Measurements from ENCODE around the gene PDXP.
A peak's percentile ranks its signal among the peaks of the same experiment; 100 is the strongest.

The PDXP gene

DNA sequence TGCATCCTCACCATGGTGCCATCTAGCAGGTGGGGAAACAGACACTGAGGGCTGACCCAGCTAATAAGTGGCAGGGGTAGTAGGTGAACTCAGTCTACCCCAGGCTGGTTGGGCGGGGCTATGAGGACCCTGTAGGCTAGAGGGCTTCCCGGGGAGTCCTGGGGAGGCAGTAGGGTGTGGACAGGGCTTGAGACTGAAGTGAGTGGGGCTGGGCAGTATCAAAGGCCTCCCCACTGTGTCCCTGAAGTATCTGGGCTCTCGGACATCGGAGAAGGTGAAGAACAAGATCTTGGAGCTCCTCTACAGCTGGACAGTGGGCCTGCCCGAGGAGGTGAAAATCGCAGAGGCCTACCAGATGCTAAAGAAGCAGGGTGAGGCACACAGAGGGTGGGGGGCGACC is 38.5 kb upstream of the PDXP start:
- TF ChIP-seq, protein P1, sequence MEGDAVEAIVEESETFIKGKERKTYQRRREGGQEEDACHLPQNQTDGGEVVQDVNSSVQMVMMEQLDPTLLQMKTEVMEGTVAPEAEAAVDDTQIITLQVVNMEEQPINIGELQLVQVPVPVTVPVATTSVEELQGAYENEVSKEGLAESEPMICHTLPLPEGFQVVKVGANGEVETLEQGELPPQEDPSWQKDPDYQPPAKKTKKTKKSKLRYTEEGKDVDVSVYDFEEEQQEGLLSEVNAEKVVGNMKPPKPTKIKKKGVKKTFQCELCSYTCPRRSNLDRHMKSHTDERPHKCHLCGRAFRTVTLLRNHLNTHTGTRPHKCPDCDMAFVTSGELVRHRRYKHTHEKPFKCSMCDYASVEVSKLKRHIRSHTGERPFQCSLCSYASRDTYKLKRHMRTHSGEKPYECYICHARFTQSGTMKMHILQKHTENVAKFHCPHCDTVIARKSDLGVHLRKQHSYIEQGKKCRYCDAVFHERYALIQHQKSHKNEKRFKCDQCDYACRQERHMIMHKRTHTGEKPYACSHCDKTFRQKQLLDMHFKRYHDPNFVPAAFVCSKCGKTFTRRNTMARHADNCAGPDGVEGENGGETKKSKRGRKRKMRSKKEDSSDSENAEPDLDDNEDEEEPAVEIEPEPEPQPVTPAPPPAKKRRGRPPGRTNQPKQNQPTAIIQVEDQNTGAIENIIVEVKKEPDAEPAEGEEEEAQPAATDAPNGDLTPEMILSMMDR (IDR thresholded peaks at IDR 0.05; ENCODE audit: low read depth, low read length, poor library complexity, severe bottlenecking), result no peak
- no peak for TF ChIP-seq EZH2phosphoT487 (IDR thresholded peaks at IDR 0.05; ENCODE audit: borderline replicate concordance, low read length)
- H3K4me3 ChIP-seq (ENCODE audit: low read length), result no peak overlapping the region

DNA sequence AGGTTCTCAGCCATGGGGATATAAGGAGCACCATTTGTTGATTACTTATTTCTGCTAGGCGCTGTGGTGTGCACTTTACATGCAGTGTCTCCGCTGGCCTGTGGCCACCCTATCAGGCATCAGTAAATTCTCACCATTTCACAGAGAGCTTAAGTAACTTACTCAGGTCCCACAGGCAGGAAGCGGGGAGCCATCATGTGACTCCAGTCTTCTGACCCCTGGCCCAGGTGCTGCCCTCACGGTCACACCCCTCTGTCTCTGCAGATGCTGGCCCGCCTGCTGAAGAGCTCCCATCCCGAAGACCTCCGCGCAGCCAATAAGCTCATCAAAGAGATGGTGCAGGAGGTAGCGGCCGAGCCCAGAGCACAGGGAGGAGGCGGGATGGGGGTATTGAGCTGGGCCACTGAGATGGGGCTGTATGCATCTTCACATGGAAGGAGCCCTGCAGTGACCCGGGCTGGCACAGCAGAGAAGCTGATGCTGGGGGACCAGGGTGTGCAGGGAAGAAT is 37.1 kb upstream of the PDXP start:
- no peak overlapping the region for H3K27ac ChIP-seq (ENCODE audit: low read depth, low read length)
- no peaks in the 10 kb centered on the region for H3K9me3 ChIP-seq (ENCODE audit: control insufficient read depth, insufficient read depth, low read length)
- H3K79me2 ChIP-seq (ENCODE audit: control insufficient read depth, low read length), result peaks cover 14% of the 10 kb centered on the region
- TF ChIP-seq, protein P1 (IDR thresholded peaks at IDR 0.05; ENCODE audit: low read depth, low read length, poor library complexity, severe bottlenecking), result no peak
- no peak for TF ChIP-seq EZH2phosphoT487 (IDR thresholded peaks at IDR 0.05; ENCODE audit: borderline replicate concordance, low read length)
- H3K4me3 ChIP-seq (ENCODE audit: low read length), result no peak overlapping the region
- peaks cover 57% of the 10 kb centered on the region for H3K4me1 ChIP-seq (ENCODE audit: control insufficient read depth, low read length)
- H3K4me2 ChIP-seq (ENCODE audit: low read length), result no peak overlapping the region
- peaks cover 91% of the 10 kb centered on the region for H3K36me3 ChIP-seq (ENCODE audit: control insufficient read depth, low read length)
- no peaks in the 10 kb centered on the region for H3K9me2 ChIP-seq (replicated peaks; ENCODE audit: control insufficient read depth, low read length)
- H3F3A ChIP-seq (ENCODE audit: control insufficient read depth, insufficient read depth), result peaks cover 6% of the 10 kb centered on the region; the same call in 1 of the 2 replicates
- H3K27me3 ChIP-seq (ENCODE audit: control insufficient read depth, low read length), result no peaks in the 10 kb centered on the region
- H4K20me1 ChIP-seq (ENCODE audit: control insufficient read depth, insufficient read depth, low read depth, low read length), result no peaks in the 10 kb centered on the region

More for the DNA sequence above, 38.5 kb upstream of the PDXP start:
- Histone ChIP-seq H3K9me2 (replicated peaks; ENCODE audit: control insufficient read depth, low read length) (no peaks in the 10 kb centered on the region), H3K27me3 (ENCODE audit: control insufficient read depth, low read length) (no peaks in the 10 kb centered on the region), H3K36me3 (ENCODE audit: control insufficient read depth, low read length) (peaks cover 82% of the 10 kb centered on the region), H3K27ac (ENCODE audit: low read depth, low read length) (no peak overlapping the region), H3K79me2 (ENCODE audit: control insufficient read depth, low read length) (peaks cover 14% of the 10 kb centered on the region), H4K20me1 (ENCODE audit: control insufficient read depth, insufficient read depth, low read depth, low read length) (no peaks in the 10 kb centered on the region), H3K9me3 (ENCODE audit: control insufficient read depth, insufficient read depth, low read length) (no peaks in the 10 kb centered on the region), H3K4me1 (ENCODE audit: control insufficient read depth, low read length) (peaks cover 51% of the 10 kb centered on the region), H3K4me2 (ENCODE audit: low read length) (no peak overlapping the region), H3F3A (ENCODE audit: control insufficient read depth, insufficient read depth) (peaks cover 6% of the 10 kb centered on the region; the same call in 1 of the 2 replicates)

DNA sequence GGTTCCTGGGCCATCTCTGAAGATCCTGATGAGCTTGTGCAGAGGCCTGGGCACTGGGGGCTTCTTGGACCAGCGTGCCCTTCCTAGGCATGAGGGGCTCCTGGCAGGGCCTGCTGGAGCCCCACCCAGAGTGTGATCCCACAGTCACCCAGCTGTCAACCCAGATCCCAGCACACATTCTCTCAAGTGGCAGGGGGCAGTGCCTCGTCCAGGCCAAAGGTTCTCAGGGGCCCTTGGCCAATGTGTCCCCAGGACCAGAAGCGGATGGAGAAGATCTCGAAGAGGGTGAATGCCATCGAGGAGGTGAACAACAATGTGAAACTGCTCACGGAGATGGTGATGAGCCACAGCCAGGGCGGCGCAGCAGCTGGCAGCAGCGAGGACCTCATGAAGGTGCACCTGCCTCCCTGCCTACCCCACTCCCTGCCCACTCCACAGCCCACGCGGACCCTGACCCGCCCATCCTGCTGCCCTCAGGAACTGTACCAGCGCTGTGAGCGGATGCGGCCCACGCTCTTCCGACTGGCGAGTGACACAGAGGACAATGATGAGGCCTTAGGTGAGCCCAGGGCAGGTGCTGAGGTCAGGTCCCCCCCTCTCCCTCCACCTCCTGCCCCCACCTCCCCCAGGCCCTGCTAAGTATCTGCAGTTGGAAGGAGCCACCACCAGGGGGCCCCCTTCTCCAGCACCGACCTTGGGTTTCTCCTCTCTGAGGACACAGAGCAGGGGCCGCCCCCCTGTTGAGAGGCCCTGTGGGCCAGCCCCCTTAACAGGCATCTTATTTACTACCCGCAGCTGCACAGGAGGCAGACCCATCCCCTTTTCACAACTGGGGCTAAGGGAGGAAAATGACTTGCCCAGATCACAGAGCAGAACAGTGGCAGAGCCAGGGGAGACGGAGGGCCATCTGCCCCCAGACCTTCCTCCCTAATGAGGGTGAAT is 35.2 kb upstream of the PDXP start:
- H3K79me2 ChIP-seq (ENCODE audit: control insufficient read depth, low read length), result peaks cover 7% of the 10 kb centered on the region
- no peaks in the 10 kb centered on the region for H3K27me3 ChIP-seq (ENCODE audit: control insufficient read depth, low read length)
- TF ChIP-seq EZH2phosphoT487 (IDR thresholded peaks at IDR 0.05; ENCODE audit: borderline replicate concordance, low read length), result no peak
- TF ChIP-seq, protein P1 (IDR thresholded peaks at IDR 0.05; ENCODE audit: low read depth, low read length, poor library complexity, severe bottlenecking), result peak; percentile 95
- H4K20me1 ChIP-seq (ENCODE audit: control insufficient read depth, insufficient read depth, low read depth, low read length), result no peaks in the 10 kb centered on the region
- H3K9me2 ChIP-seq (replicated peaks; ENCODE audit: control insufficient read depth, low read length), result no peaks in the 10 kb centered on the region
- no peak overlapping the region for H3K4me2 ChIP-seq (ENCODE audit: low read length)
- no peak overlapping the region for H3K4me3 ChIP-seq (ENCODE audit: low read length)
- peaks cover 55% of the 10 kb centered on the region for H3K4me1 ChIP-seq (ENCODE audit: control insufficient read depth, low read length)
- 0 out of 2 replicates have a peak, but pooled peaks cover 6% of the 10 kb centered on the region for H3F3A ChIP-seq (ENCODE audit: control insufficient read depth, insufficient read depth)
- peaks cover 88% of the 10 kb centered on the region for H3K36me3 ChIP-seq (ENCODE audit: control insufficient read depth, low read length)
- no peaks in the 10 kb centered on the region for H3K9me3 ChIP-seq (ENCODE audit: control insufficient read depth, insufficient read depth, low read length)
- H3K27ac ChIP-seq (ENCODE audit: low read depth, low read length), result no peak overlapping the region

Data from DOHH2 (cell line).